AG09319 (cell line): ENCODE measurements around the gene TUBGCP2.

Source experiments
- DNase-seq: peaks from one replicate; pipeline ENCODE4 v3.0.0-alpha.2; 2010; ENCODE audit warnings: low read depth; ENCODE audit errors: extremely low read depth
- TF ChIP-seq, protein P1 (sequence below): IDR thresholded peaks from 2 replicates; pipeline ENCODE4 v1.5.1; 2011; ENCODE audit warnings: low read depth, mild to moderate bottlenecking, inconsistent platforms, low read length, moderate library complexity

The TUBGCP2 gene

DNA sequence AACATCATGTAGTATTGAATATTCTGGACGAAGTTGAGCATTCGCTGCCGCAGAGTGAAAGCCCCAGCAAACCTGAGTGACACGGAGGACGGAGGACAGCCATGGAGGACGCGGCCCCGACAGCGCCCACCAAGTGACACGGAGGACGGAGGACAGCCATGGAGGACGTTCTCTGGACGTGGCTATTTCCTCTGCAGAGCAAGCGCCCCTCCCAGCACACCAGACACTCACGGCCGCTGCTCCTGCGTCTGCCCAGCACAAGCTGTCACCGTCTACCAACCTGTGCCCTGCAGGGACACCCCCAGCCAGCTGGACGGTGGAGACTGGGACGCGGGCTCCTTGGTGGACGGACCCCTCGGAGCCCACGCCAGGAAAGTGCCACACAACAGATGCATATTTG, 24.7 kb downstream of the TUBGCP2 start:
- TF ChIP-seq, protein P1, sequence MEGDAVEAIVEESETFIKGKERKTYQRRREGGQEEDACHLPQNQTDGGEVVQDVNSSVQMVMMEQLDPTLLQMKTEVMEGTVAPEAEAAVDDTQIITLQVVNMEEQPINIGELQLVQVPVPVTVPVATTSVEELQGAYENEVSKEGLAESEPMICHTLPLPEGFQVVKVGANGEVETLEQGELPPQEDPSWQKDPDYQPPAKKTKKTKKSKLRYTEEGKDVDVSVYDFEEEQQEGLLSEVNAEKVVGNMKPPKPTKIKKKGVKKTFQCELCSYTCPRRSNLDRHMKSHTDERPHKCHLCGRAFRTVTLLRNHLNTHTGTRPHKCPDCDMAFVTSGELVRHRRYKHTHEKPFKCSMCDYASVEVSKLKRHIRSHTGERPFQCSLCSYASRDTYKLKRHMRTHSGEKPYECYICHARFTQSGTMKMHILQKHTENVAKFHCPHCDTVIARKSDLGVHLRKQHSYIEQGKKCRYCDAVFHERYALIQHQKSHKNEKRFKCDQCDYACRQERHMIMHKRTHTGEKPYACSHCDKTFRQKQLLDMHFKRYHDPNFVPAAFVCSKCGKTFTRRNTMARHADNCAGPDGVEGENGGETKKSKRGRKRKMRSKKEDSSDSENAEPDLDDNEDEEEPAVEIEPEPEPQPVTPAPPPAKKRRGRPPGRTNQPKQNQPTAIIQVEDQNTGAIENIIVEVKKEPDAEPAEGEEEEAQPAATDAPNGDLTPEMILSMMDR: no peak
- no peak for DNase-seq

DNA sequence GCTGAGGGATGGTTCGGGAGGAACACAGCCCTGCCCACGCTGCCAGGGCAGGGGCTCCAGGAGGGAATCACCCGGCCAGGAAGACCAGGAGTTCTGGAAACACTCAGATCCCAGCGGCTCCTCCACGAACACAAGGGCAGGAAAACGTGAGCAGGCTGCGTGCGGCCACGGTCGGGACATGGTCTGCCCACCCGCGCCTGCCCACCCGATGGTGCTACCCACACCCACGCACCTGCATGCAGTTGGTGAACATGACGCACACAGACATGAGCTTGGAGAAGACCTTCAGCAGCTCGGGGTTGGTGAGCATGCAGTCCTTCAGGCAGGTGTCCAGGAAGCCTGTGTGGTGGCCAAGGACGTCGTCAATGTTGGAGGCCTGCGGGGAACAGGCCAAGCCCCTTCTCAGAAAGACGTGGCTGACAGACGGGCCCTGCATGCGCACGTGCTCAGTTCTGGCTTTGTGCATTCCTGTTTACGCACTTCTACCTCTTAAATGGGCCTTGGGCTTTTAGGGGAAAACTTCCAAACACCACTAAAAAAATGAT, 25.8 kb downstream of the TUBGCP2 start:
- no peak for DNase-seq
- TF ChIP-seq, protein P1: no peak

DNA sequence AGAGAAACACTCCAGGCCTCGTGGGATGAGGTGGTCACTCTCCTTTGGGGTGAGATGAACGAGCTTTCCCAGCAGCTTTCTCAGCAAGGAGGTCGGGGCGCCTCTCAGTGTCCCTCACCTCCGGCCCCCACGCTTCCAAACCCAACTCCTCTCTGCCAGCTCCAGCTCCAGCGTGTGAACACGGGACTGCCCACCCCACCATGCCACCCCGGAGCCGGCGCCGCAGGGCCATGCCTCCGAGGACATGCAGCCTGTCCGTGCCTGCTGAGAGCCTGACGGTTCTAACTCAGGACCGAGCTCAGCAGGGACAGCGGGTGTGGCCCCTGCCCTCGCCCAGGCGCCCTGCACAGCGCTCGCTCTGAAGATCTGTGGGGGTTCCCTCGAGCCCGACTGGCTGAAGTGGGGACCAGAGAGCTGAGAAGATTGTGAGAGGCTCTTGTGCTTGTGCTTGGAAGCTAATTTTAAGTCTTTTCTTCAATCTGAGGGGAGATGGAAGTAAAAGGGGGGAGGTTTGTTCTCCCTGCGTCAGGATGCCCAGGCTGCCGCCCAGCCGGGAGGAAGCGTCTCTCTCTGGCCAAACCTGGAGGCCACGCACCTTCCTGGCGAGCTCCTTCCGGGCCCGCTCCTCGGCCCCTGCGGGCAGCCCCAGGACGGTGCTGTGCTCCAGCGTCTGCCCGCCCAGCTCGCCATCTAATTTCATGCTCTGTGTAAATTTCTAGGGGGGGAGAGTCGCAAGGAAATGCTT, 26.9 kb downstream of the TUBGCP2 start:
- no peak for DNase-seq
- TF ChIP-seq, protein P1: no peak

DNA sequence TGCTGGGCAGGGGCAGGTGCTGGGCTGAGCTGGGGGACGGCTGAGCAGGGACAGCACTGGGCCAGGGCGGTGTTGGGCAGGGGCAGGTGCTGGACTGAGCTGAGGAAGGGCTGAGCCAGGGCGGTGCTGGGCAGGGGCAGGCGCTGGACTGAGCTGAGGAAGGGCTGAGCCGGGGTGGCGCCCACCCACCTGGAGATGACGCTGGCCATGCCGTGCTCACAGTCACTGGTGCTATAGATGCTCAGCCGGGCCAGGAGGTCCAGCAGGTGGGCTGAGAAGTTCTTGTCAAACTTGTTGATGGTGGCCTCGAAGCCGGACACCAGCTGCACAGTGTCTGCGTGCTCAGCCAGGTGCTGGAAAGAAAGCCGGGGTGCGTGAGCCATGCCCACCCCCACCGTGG, 27.6 kb downstream of the TUBGCP2 start:
- TF ChIP-seq, protein P1: no peak

DNA sequence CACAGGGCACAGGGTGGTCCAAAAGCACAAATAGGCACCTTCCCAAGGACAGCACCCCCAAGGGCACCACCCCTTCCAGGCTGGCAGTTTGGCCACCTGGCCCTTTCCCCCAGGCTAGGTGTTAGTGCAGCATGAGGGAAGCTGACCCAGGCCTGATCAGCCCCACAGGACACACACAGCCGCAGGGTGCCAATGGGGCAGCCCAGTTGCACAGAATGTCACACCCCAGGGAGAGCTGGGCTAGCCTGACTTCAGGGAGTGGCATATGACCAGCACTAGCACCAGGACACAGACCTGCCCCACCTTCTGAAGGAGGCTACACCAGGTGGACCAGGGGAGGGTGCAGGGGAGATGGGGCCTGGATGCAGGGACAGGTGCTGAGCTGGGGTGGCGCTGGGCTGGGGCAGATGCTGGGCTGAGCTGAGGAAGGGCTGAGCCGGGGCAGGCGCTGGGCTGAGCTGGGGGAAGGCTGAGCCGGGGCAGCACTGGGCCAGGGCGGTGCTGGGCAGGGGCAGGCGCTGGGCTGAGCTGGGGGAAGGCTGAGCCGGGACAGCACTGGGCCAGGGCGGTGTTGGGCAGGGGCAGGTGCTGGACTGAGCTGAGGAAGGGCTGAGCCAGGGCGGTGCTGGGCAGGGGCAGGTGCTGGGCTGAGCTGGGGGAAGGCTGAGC, 28.1 kb downstream of the TUBGCP2 start:
- DNase-seq: no peak
- TF ChIP-seq, protein P1: no peak

More for the DNA sequence above, 27.6 kb downstream of the TUBGCP2 start:
- no peak for DNase-seq

DNA sequence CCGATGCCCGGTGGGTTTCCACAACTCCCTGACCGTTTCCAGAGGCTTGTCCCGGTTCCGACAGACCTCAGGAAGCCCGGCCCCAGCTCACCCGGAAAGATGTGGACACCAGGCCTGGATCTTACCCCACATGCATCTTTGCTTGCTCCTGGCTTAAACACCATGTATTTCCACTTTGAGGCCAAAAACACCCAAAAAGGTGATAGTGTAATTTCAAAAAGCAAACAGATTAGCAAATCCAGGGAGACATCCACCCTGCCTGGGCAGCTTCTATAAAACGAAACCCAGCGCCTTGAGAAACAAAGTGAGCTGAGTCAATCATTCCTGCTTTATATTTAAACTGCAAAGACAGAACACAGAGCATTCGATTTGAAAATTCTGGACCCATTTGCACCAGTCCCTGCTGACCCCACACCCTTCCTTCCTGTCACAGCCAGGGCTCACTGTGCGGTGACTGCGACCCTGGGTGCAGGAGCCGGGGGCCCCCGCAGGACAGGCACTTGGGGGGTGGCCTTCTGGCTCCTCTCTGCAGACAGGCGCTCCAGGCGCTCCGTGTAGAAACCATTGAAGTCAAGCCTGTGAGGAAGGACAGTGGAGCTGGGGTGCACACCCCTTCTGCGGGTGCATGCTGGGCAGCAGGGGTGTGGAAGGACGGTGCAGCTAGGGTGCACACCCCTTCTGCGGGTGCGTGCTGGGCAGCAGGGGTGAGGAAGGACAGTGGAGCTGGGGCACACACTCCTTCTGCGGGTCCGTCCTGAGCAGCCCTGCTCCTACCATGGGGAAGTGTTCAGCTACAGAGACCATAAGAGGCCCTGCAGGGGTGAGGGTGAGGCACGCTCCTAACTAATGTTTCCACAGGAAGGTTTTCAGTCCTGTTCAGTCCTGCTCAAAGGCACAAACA, 29.1 kb downstream of the TUBGCP2 start:
- TF ChIP-seq, protein P1: no peak
- no peak for DNase-seq
